Heart right ventricle (tissue), 16 donors: ENCODE measurements around the gene PDIA2. TPM values are rescaled to one million over a fixed set of nuclear protein-coding genes. Genes with fewer than 3 reads are reported as not detected.

Source experiments
- ATAC-seq, 8 donors: fragments of 200-7000 bp; cut with Tn5 transposase; one replicate each; pipeline ENCODE4 v1.9.1; 2020; ENCODE audit warnings: mild to moderate bottlenecking in 8 of 8, moderate library complexity in 8 of 8, moderate number of reproducible peaks in 1 of 8
- DNase-seq, 2 donors: peaks; one replicate each; pipeline ENCODE4 v3.0.0-alpha.2; 2020
- H3K27ac ChIP-seq, 10 donors: fragments of 200-600 bp; sonication (generic) in 2 of 10; one replicate each; pipeline versions ENCODE4 v1.5.0 to v1.8.0; 2020 to 2022; ENCODE audit warnings: mild to moderate bottlenecking in 3 of 10
- H3K27me3 ChIP-seq, 7 donors: fragments of 200-600 bp; one replicate each; pipeline ENCODE4 v1.8.0; 2021 to 2022; ENCODE audit warnings: mild to moderate bottlenecking in 2 of 7
- H3K36me3 ChIP-seq, 9 donors: fragments of 200-600 bp; sonication (generic) in 1 of 9; one replicate each; pipeline versions ENCODE4 v1.5.0 to v1.8.0; 2020 to 2022; ENCODE audit warnings: mild to moderate bottlenecking in 2 of 9
- H3K4me1 ChIP-seq, 9 donors: fragments of 200-600 bp; sonication (generic) in 1 of 9; one replicate each; pipeline versions ENCODE4 v1.5.0 to v1.8.0; 2020 to 2022; ENCODE audit warnings: mild to moderate bottlenecking in 4 of 9
- H3K4me3 ChIP-seq, 10 donors: fragments of 200-600 bp; sonication (generic) in 2 of 10; one replicate each; pipeline versions ENCODE4 v1.5.0 to v1.8.0; 2020 to 2022; ENCODE audit warnings: mild to moderate bottlenecking in 7 of 10, moderate library complexity in 2 of 10
- H3K9me3 ChIP-seq, 11 donors: fragments of 200-600 bp in 10 of 11; sonication (generic) in 2 of 11; one replicate each; pipeline versions ENCODE4 v1.5.0 to v1.8.0; 2013 to 2022; ENCODE audit warnings: mild to moderate bottlenecking in 2 of 11, control low read depth in 1 of 11, moderate library complexity in 1 of 11
- CTCF ChIP-seq, 9 donors: fragments of 200-600 bp; sonication (generic) in 2 of 9; IDR thresholded peaks; one replicate each; pipeline versions ENCODE4 v1.5.0 to v1.8.0; 2021 to 2022; ENCODE audit warnings: antibody characterized with exemption in 9 of 9, mild to moderate bottlenecking in 5 of 9, moderate library complexity in 1 of 9
- WGBS, 2 donors: extraction: QIAGEN DNeasy Blood & Tissue Kit; methylation state at CpG; one replicate each; pipeline ENCODE4 v1.1.7; 2013; ENCODE audit warnings: inconsistent platforms in 1 of 2; 5-methylcytosine and 5-hydroxymethylcytosine counted together
- intact Hi-C, 10 donors: fragments of 100-400 bp; cut with DNase I; formaldehyde crosslinking; loops; one replicate each; pipeline versions ENCODE4 v1.11.1 to v1.14.2; 2022
- polyA plus RNA-seq, 2 donors: library from polyadenylated mRNA; stranded (reverse); fragments of 200-250 nt; gene quantifications; one replicate each; pipeline ENCODE4 v1.2.3, GENCODE V29; 2013
- total RNA-seq, 10 donors: library from RNA; stranded (reverse); fragmentation: NEBNext Ultra II Directional in 3 of 10; extraction: Animal tissue kit (Norgen Biotek cat#: 25700) in 3 of 10; gene quantifications; one replicate each; pipeline versions ENCODE4 v1.2.1 to v1.2.4, GENCODE V29; 2021 to 2023
- donor health status: Arrhythmogenic right ventricular cardiomyopathy.
- donor health status: ischemic (EF 13 %, LVEDD 7.1; RV severe dilation, severe dysfunction).
- donor health status: healthy with polysubstance abuse.
- donor health status: DM: no; HTN: yes; CAD: no.
- donor health status: DM: no; HTN: no; CAD: no.
- donor health status: ischemic (EF 25% LVEDD 6.9; RV normal size, moderate dysfunction).
- donor health status: ischemic (EF 25% LVEDD 5.7; RV mildly dilated, moderate dysfunction).
- donor health status: healthy.
- donor health status: DM: yes; HTN: yes; CAD: no.
- donor health status: Ischemic cardiomyopathy.
- donor health status: ischemic (EF 35%, LVEDD 5.7; RV mildly dilated, moderate dysfunction).
- donor health status: nonischemic (EF 11% LVEDD 7.7; RV severe dilation, severe dysfunction).
- donor health status: DM: yes; HTN: yes; CAD: no.
- donor health status: PGD.
- donor health status: ischemic (EF 29% LVEDD 5.4; RV normal size, mild dysfunction).
- donor health status: nonischemic (EF 23%, LVEDD 6.1; RV moderate dilation, normal function).

The PDIA2 gene
- total and polyA plus RNA-seq, 12 donors: 0.32 to 14.0 (median 2.9) TPM

GRCh38 chr16:279531-279930 is 3.4 kb upstream of the PDIA2 start:
- 76 to 80% methylated on average over 7 of the region's 7 CpGs for WGBS, 2 donors
- Histone ChIP-seq H3K9me3 (no peaks in the 10 kb centered on the region), H3K4me1 (peaks cover 0 to 35% (median 22%) of the 10 kb centered on the region in 9 donors), H3K4me3 (no peak overlapping the region), H3K27me3 (peaks cover 0 to 60% (median 20%) of the 10 kb centered on the region in 7 donors), H3K36me3 (no peaks in the 10 kb centered on the region), H3K27ac (no peak overlapping the region)
- DNase-seq: no peak
- ATAC-seq: no peak
- no peak for TF ChIP-seq CTCF (IDR thresholded peaks at IDR 0.05)
- intact Hi-C loops: no loop called here

GRCh38 chr16:280005-280460 is 2.9 kb upstream of the PDIA2 start:
- Histone ChIP-seq H3K27me3 (peaks cover 0 to 55% (median 19%) of the 10 kb centered on the region in 7 donors), H3K4me3 (peak overlapping the region in 9 of 10 donors; percentile 16 to 43 (median 36)), H3K27ac (no peak overlapping the region), H3K36me3 (no peaks in the 10 kb centered on the region), H3K9me3 (no peaks in the 10 kb centered on the region), H3K4me1 (peaks cover 0 to 30% (median 19%) of the 10 kb centered on the region in 9 donors)
- DNase-seq (no peak), ATAC-seq (no peak)
- intact Hi-C loops: no loop called here
- TF ChIP-seq CTCF (IDR thresholded peaks at IDR 0.05): no peak
- WGBS, 2 donors: 8 to 16% methylated on average over 15 to 47 of the region's 47 CpGs

- WGBS, 2 donors: 0 to 1% methylated on average over 17 to 54 of the region's 54 CpGs
- intact Hi-C loops: no loop called here
- Histone ChIP-seq H3K4me1 (peaks cover 0 to 28% (median 16%) of the 10 kb centered on the region in 9 donors), H3K4me3 (peak within 1 kb of the TSS; percentile 10 to 53 (median 48)), H3K27me3 (peaks cover 0 to 51% (median 17%) of the 10 kb centered on the region in 7 donors), H3K27ac (no peak within 1 kb of the TSS), H3K36me3 (no peaks in the 10 kb centered on the region), H3K9me3 (no peaks in the 10 kb centered on the region)
- ATAC-seq (peak in 2 of 8 donors; percentile 6 to 12), DNase-seq (no peak)
- TF ChIP-seq CTCF (IDR thresholded peaks at IDR 0.05): no peak
Observed at GRCh38 chr16:280552-280951, 2.4 kb upstream of the PDIA2 start, which contains the start of gene ARHGDIG. TSS of gene ARHGDIG (plus strand) at chr16:280591. CDS start at chr16:280681, 90 bp downstream.

GRCh38 chr16:280991-281659 is 1.8 kb upstream of the PDIA2 start:
- H3K4me1 ChIP-seq: peaks cover 0 to 25% (median 16%) of the 10 kb centered on the region in 9 donors
- peak overlapping the region; percentile 10 to 53 (median 48) for H3K4me3 ChIP-seq
- H3K27ac ChIP-seq: no peak overlapping the region
- peaks cover 0 to 47% (median 17%) of the 10 kb centered on the region in 7 donors for H3K27me3 ChIP-seq
- H3K9me3 ChIP-seq: no peaks in the 10 kb centered on the region
- DNase-seq (no peak), ATAC-seq (peak in 1 of 8 donors; percentile 2)
- intact Hi-C loops: no loop called here
- 43 to 44% methylated on average over 23 to 27 of the region's 27 CpGs for WGBS, 2 donors
- H3K36me3 ChIP-seq: no peaks in the 10 kb centered on the region
- TF ChIP-seq CTCF (IDR thresholded peaks at IDR 0.05): no peak
